ENCODE results near the gene FDXR.

DNA sequence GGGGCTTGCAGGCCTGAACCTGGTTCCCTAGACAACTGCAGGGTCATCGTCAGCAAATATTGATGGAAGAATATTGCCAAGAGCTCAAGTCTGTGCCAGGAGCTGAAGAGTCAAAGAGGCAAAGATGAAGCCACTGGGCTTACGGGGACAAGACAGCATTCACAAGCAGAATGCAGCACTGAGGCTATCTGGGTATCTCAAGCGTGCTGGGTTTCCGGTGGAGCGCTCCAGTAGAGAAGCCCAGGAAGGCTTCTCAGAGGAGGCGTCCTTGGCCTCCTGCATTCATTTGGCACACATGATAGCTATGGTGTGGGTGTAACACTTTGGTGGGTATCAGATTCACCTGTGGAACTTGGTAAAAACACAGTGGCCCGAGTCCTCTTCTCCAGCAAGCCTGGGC, 17.8 kb upstream of the FDXR start:
- TF ChIP-seq, protein P1, sequence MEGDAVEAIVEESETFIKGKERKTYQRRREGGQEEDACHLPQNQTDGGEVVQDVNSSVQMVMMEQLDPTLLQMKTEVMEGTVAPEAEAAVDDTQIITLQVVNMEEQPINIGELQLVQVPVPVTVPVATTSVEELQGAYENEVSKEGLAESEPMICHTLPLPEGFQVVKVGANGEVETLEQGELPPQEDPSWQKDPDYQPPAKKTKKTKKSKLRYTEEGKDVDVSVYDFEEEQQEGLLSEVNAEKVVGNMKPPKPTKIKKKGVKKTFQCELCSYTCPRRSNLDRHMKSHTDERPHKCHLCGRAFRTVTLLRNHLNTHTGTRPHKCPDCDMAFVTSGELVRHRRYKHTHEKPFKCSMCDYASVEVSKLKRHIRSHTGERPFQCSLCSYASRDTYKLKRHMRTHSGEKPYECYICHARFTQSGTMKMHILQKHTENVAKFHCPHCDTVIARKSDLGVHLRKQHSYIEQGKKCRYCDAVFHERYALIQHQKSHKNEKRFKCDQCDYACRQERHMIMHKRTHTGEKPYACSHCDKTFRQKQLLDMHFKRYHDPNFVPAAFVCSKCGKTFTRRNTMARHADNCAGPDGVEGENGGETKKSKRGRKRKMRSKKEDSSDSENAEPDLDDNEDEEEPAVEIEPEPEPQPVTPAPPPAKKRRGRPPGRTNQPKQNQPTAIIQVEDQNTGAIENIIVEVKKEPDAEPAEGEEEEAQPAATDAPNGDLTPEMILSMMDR (IDR thresholded peaks at IDR 0.05): no peak
- no peak for TF ChIP-seq EZH2phosphoT487 (IDR thresholded peaks at IDR 0.05)
- no peak for TF ChIP-seq EZH2 (IDR thresholded peaks at IDR 0.05)

All from neural progenitor cell (in vitro differentiated cells).